PC-9 (cell line): Measurements from ENCODE around the gene MEI4.

Source experiments
- CTCF ChIP-seq: fragments of 200-600 bp; sonication (generic); conservative IDR thresholded peaks from 2 replicates; pipeline ENCODE4 v1.6.1; 2017; ENCODE audit warnings: mixed run types, antibody characterized with exemption, mild to moderate bottlenecking, moderate library complexity
- EZH2 ChIP-seq: fragments of 200-600 bp; sonication (generic); IDR thresholded peaks from 2 replicates; pipeline ENCODE4 v1.8.0; 2017; ENCODE audit warnings: antibody characterized with exemption, low read depth

- TF ChIP-seq CTCF (no peak), EZH2 (no peak)
Measured at GRCh38 chr6:77813090-77813489, 160.3 kb downstream of the MEI4 start.
